GM12872 (cell line): ENCODE measurements around the gene SCYL1.

Experiments
- TF ChIP-seq, protein P1 (sequence below): IDR thresholded peaks from 3 replicates; pipeline ENCODE4 v1.5.1; 2011; ENCODE audit warnings: low read depth, mild to moderate bottlenecking, low read length, moderate library complexity; ENCODE audit not compliant: insufficient read depth

The SCYL1 gene

DNA sequence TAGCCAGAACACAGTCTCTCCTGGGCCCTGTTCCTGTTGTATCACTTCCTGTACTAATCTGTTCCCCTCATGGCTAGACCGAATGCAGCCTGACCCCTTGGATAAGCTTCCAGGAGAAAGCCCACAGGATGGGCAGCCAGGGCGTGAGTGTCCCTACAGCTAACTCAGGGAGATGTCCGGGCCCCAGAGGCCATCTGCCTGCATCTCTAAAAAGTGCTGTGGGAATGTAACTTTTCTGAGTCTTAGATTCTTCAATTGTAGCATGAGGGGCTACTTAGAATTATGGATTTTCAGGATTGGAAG lies 33.8 kb upstream of the SCYL1 start:
- TF ChIP-seq, protein P1, sequence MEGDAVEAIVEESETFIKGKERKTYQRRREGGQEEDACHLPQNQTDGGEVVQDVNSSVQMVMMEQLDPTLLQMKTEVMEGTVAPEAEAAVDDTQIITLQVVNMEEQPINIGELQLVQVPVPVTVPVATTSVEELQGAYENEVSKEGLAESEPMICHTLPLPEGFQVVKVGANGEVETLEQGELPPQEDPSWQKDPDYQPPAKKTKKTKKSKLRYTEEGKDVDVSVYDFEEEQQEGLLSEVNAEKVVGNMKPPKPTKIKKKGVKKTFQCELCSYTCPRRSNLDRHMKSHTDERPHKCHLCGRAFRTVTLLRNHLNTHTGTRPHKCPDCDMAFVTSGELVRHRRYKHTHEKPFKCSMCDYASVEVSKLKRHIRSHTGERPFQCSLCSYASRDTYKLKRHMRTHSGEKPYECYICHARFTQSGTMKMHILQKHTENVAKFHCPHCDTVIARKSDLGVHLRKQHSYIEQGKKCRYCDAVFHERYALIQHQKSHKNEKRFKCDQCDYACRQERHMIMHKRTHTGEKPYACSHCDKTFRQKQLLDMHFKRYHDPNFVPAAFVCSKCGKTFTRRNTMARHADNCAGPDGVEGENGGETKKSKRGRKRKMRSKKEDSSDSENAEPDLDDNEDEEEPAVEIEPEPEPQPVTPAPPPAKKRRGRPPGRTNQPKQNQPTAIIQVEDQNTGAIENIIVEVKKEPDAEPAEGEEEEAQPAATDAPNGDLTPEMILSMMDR: no peak

- TF ChIP-seq, protein P1: no peak
Measured at GRCh38 chr11:65491614-65492386, 33.1 kb upstream of the SCYL1 start.

DNA sequence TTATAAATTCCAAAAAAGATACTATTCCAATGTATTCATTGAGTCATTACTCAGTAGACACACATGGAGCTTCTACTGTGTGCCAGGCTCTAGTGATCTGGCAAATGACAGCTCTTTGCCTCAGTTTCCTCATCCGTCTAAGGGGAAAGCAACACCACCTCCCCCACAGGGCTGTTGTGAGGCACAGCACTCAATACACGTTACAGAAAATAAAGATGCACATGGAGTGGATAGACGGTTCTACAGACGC lies 32.6 kb upstream of the SCYL1 start:
- TF ChIP-seq, protein P1: no peak

DNA sequence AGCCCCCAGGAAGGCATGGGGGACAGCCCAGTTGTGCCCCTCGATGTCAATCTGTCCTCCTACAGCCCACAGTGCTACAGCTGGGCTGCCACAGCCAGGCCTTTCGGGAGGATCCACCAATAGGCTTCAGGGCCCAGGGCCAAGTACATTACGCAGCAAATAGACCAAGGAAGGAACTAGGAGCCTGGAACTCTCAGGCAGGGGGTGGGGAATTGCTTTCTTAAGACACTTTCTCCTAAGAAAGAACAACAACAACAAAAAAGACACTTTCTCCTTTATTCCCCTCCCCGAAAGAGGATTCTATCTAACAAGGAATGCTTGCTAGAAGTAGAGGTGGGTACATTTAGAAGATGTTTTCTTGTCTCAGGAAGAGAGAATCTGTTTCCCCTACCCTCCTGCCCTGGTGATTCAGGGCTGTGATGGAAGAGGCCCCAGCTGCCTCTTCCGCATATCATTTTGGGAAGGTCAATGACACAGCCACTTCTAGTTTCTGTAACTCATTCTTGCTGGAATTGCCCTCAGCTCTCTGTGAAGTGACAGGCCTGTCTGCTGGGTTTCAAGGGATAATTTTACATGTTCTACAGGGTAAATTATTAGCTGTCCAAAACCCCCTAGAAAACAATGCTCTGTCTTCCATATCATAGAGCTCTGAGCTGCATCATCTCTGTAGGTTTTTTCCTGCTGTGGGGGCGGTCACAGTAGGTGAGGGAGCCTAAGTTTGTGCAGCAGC lies 32.1 kb upstream of the SCYL1 start:
- TF ChIP-seq, protein P1: no peak

- TF ChIP-seq, protein P1: no peak
Measured at GRCh38 chr11:65493367-65494176, 31.3 kb upstream of the SCYL1 start.

GRCh38 chr11:65496304-65497140 lies 28.4 kb upstream of the SCYL1 start:
- TF ChIP-seq, protein P1: no peak
